SK-N-SH (cell line): ENCODE measurements around the gene OCLN.

ENCODE experiments used
- FOXJ3 ChIP-seq: sonication (generic); formaldehyde crosslinking; IDR thresholded peaks from 2 replicates; pipeline ENCODE4 v1.5.1; 2020; ENCODE audit warnings: mild to moderate bottlenecking, missing genetic modification reagents
- GABPA ChIP-seq: IDR thresholded peaks from 2 replicates; pipeline ENCODE4 v1.4.0; 2012; ENCODE audit warnings: low read depth, mild to moderate bottlenecking
- JUND ChIP-seq: IDR thresholded peaks from 2 replicates; pipeline ENCODE4 v1.4.0; 2012
- MXI1 ChIP-seq: IDR thresholded peaks from 2 replicates; pipeline ENCODE4 v1.6.1; 2012; ENCODE audit warnings: mild to moderate bottlenecking, low read depth, low read length, improper control_type of control experiment
- POLR2AphosphoS5 ChIP-seq: IDR thresholded peaks from 2 replicates; pipeline ENCODE4 v1.6.1; 2012; ENCODE audit warnings: low read depth, low read length
- REST ChIP-seq: IDR thresholded peaks from 2 replicates; pipeline ENCODE4 v1.6.1; 2012; ENCODE audit warnings: mild to moderate bottlenecking, low read depth, low read length, moderate library complexity
- RFX5 ChIP-seq: IDR thresholded peaks from 2 replicates; pipeline ENCODE4 v1.6.1; 2012; ENCODE audit warnings: mild to moderate bottlenecking, improper control_type of control experiment, low read length
- SIN3A ChIP-seq: IDR thresholded peaks from 2 replicates; pipeline ENCODE4 v1.6.1; 2012; ENCODE audit warnings: low read depth, mild to moderate bottlenecking, low read length, moderate library complexity, borderline replicate concordance
- TEAD4 ChIP-seq: IDR thresholded peaks from 2 replicates; pipeline ENCODE4 v1.4.0; 2012; ENCODE audit warnings: mild to moderate bottlenecking, borderline replicate concordance; ENCODE audit not compliant: insufficient read depth
- TF ChIP-seq, protein P1 (sequence below): fragments of 200-600 bp; sonication (generic); IDR thresholded peaks from 2 replicates; pipeline ENCODE4 v1.6.1; 2017; ENCODE audit warnings: antibody characterized with exemption, mild to moderate bottlenecking, moderate library complexity
- TF ChIP-seq, protein P2 (sequence below): IDR thresholded peaks from 2 replicates; pipeline ENCODE4; 2012
- TF ChIP-seq, protein P3 (sequence below): fragments of 150-350 bp; IDR thresholded peaks from 2 replicates; pipeline ENCODE4 v1.6.1; 2016; ENCODE audit warnings: mild to moderate bottlenecking, low read depth, low read length

DNA sequence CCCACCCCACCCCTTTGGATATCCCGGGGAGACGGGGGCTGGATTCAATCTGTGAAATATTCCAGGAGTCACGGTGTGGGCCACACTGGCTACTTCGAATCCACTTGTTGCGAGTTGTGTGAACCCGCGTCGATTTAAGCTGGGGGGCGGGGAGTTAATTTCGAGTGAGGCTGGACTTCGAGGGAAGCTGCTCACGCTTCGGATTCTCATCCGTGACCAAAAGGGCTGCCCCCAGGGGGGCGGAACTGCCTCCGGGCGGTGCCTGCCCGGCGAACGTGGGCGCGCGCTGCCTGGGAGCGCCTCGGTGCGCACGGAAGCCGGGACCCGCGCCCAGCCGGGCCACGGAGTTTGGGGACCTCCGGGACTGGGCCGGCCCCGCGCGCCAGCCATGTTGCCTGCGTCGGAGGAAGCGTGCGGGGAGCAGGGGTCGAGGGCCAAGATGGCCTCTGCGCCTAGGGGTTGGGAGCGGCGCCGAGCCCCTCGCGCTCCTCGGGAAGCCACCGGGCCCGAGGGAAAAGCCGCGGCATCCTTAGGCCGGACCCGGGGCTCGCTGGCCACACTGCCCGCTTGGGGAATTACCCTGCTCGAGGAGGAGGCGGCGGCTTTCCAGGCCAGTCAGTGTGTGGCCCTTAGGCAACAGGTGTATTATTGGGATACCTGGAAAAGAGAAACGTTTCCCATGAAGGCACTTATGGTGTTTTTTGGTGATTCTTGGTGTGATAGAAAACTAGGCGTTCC, 975 bp downstream of the OCLN start:
- TF ChIP-seq SIN3A (no peak), REST (no peak), TEAD4 (no peak), POLR2AphosphoS5 (no peak), MXI1 (no peak), JUND (no peak), RFX5 (no peak), FOXJ3 (CRISPR knock-in tag) (no peak), GABPA (no peak)
- TF ChIP-seq, protein P1, sequence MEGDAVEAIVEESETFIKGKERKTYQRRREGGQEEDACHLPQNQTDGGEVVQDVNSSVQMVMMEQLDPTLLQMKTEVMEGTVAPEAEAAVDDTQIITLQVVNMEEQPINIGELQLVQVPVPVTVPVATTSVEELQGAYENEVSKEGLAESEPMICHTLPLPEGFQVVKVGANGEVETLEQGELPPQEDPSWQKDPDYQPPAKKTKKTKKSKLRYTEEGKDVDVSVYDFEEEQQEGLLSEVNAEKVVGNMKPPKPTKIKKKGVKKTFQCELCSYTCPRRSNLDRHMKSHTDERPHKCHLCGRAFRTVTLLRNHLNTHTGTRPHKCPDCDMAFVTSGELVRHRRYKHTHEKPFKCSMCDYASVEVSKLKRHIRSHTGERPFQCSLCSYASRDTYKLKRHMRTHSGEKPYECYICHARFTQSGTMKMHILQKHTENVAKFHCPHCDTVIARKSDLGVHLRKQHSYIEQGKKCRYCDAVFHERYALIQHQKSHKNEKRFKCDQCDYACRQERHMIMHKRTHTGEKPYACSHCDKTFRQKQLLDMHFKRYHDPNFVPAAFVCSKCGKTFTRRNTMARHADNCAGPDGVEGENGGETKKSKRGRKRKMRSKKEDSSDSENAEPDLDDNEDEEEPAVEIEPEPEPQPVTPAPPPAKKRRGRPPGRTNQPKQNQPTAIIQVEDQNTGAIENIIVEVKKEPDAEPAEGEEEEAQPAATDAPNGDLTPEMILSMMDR, result no peak
- TF ChIP-seq, protein P2, sequence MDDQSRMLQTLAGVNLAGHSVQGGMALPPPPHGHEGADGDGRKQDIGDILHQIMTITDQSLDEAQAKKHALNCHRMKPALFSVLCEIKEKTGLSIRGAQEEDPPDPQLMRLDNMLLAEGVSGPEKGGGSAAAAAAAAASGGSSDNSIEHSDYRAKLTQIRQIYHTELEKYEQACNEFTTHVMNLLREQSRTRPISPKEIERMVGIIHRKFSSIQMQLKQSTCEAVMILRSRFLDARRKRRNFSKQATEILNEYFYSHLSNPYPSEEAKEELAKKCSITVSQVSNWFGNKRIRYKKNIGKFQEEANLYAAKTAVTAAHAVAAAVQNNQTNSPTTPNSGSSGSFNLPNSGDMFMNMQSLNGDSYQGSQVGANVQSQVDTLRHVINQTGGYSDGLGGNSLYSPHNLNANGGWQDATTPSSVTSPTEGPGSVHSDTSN, result no peak
- TF ChIP-seq, protein P3, sequence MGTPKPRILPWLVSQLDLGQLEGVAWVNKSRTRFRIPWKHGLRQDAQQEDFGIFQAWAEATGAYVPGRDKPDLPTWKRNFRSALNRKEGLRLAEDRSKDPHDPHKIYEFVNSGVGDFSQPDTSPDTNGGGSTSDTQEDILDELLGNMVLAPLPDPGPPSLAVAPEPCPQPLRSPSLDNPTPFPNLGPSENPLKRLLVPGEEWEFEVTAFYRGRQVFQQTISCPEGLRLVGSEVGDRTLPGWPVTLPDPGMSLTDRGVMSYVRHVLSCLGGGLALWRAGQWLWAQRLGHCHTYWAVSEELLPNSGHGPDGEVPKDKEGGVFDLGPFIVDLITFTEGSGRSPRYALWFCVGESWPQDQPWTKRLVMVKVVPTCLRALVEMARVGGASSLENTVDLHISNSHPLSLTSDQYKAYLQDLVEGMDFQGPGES, result no peak
